HG02840 (cell line): ENCODE measurements around the gene RASGEF1C.

Experiments
- ATAC-seq: cut with Tn5 transposase; IDR thresholded peaks from one replicate; pipeline ENCODE4 v1.9.1; 2021; ENCODE audit warnings: mild to moderate bottlenecking, moderate library complexity, moderate number of reproducible peaks; ENCODE audit not compliant: unreplicated experiment, low FRiP score

The RASGEF1C gene

GRCh38 chr5:180209137-180209581 lies at the start of gene RASGEF1C:
TSS of gene RASGEF1C (minus strand) at chr5:180209211. CDS start at chr5:180138052, 71,159 bp downstream.
- no peak for ATAC-seq

DNA sequence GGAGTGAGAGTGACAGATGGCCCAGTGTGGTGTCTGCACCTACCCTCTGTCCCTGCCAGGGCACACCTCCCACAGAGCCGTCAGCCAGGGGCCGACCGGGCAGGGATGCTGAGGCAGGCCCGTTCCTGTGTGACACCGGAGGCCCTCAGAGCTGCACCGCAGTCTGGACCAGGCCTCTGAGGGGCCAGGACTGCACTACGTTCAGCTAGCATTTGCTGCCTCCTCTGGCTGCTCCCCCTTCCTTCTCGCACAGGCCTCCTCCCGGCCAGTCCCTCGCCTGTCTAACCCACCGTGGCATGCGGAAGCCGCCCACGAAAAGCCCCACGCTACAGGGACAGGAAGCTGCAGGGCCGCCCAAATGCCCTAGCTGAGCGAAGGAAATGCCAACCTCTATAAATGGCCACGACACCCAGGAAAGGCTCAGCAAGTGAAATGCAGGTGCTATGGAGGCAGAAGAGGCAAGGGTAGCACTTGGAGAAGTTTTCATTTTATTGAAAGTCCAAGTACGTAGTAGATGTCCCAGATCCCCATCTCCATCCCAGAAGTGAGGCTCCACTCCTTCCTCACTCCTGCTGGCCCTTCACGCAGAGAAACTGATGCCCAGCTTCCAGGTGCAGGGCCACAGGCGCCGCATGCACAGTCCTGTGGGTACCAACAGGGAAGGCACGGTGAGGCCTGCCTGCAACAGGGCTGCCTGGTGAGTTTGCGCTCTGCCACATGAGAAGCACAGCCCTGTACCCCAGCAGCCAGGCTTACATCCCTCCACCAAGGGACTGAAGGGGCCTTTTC lies 44.2 kb upstream of the RASGEF1C start:
- ATAC-seq, result no peak

DNA sequence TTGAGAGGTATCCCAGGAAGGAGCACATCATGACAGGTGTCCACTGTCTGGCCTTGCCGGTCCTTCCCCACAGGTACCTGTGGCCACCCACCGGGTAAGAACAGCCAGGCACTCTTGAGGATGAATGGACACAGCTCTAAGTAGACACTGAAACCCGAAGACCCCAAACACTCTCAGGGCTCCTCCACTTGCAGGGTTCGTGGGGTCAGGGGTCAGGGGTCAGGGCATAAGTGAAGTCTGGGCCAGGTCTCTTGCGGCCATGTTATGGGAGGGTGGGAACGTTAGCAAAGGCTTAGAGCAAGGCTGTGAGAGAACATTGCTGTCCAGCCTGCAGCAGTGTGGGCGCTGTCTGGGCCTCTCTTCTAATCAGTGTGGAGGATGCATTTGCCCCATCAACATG lies 42.9 kb upstream of the RASGEF1C start:
- ATAC-seq, result no peak

DNA sequence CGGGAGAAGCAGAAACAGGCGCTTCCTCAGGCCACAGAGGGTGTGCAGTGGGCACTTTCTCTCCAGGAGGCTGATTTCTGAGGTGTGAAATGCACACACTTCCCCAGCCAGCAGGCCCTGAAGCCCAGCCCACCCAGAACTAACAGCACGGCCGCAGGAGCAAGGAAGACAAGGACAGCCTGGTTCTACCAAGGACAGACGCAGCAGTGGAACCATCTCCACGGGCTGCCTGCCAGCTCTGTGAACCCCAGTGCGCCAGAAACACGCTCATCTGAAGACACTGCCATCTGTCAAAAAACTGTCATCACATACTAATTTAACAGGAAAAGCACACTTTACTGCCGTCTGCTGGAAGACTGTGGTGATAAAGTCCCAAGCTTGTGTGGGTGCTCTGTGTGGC lies 42.1 kb upstream of the RASGEF1C start:
- no peak for ATAC-seq

DNA sequence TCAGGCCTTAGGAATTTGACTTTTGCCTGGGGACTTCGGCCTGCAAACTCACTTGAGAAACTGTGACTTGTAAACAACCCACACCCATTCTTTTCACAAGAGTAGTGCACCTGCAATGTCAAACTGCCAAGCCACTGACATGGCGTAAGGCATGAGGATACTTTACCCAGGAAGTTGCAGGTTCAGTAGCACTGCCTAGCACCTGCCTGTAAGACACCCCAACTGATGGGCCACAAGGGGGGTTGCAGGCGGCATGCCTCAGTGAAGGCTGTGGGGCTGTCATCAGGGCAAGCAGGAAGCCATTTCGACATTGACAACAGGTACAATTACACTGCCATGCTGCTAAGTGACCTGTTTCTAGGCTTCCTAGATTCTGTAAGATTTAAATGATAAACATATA lies 41.3 kb upstream of the RASGEF1C start:
- ATAC-seq, result no peak

DNA sequence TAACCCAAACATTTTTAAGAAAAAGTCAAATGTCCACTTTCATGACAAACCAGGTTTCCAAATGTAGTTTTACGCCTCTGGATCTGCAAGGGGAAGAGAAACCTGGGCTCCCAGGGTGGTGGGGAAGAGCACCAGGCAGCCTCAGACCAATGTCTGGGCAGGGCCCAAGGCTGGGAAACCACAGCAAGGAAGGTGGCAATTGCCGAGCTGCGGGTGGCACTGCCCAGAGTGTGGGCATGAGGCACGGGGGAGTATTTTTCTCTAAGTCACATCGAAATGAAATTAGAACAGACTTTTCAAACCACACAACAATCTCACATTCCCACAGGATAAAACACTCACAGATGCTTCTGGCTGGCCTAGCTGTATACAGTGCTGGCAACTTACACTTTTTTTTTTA lies 32.6 kb upstream of the RASGEF1C start:
- ATAC-seq, result no peak

DNA sequence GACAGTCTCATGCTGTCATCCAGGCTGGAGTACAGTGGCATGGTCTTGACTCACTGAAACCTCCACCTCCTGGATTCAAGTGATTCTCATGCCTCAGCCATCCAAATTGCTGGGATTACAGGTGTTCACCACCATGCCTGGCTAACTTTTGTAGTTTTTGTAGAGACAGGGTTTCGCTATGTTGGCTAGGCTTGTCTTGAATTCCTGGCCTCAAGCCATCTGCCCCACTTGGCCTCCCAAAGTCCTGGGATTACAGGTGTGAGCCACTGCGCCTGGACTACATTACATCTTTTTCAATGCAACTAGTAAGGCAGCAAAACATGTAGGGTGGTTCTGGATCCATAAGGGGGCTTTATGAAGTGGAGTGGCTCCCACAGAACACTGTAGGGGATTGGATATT lies 29.6 kb upstream of the RASGEF1C start:
- no peak for ATAC-seq

DNA sequence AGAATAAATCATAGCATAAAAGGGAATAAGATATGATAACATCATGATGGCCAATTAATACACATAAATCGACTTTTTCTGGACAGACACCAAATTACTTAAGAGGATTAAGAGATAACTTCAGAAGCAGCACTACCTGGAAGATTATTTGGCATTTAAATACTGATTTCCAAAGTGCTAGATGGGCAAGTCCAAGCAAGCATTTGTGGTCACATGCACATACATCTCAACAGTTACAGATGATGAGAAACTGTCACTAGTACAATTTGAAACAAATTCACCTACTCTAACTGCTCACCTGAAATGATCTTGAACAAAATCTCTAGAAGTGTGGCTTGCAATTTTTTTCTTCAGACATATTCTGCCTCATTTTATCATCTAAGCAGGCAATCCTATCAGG lies 26.8 kb upstream of the RASGEF1C start:
- ATAC-seq, result no peak

DNA sequence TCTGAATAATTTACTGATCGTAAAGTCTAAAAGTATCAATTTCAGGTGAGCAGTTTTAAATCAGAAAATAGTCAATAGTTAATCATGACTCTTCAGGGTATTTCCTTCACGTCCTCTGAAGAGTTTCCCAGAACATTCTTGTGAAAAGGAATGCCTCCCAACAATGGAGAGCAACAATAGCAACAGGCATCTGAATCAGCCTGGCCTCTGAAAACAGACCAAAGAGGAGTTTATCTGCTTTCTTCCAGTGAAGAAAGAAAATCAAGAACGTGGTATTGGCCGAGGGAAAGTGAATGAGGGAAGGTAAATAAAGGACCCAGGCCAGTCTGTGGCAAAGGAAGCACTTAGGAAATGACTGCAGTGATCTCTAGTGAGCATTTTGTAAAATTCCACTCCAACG lies 26.1 kb upstream of the RASGEF1C start:
- no peak for ATAC-seq

DNA sequence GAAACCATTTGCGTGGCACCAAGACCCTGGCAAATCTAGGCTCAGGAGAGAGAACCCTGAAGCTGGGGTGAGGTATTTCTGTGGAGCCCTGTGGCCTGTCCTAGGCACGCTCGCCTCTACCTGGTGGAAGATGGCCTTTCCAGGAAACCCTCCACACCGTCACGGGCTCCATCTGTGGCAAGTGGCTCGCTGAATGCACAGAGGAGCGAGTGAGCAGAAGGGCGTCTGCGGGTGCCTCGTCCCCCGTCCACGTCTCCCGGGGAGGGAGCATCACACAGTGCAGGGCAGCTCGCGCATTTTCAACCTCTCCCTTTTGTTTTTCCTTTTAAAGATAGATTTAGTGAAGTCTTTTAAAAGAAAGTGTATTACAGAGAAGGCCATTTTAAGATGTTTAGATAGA lies 25.3 kb upstream of the RASGEF1C start:
- ATAC-seq, result no peak

DNA sequence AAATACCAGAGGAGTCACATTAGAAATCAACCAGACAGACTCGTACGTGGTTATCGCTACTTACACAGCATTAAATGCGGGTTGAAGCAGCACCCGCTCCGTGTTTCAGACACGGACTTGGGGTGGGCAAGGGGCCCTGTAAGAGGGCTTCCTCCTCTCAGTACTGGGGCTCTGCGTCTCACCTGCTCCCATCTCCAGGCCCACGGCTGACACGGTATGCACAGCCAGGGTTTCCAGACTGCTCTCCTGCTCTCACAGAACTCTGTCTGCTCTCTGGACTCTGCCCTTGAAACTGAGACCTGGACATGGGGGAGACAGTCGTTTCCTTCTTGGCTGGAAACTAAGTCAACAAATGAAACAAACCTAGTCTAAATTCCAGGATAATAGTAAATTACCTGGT lies 24.7 kb upstream of the RASGEF1C start:
- ATAC-seq, result no peak

DNA sequence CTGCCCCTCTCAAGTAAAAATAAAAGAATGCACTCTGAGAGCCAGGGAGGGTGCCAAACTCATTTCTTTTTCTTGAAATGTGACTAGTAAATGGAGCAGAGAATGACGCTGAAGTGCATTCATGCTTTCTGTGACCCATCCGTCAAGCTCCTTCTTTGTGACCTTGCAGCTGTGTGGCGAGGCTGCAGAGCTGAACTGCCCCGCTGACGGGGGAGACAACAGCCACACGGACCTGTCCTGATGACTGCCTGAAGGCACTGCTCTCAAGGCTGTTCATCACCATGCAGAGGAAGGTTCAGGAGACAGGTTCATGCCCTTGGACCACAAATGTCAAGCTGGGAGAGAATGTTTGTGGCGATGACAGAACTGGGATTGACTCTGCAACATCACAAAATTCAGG lies 21.0 kb upstream of the RASGEF1C start:
- no peak for ATAC-seq

DNA sequence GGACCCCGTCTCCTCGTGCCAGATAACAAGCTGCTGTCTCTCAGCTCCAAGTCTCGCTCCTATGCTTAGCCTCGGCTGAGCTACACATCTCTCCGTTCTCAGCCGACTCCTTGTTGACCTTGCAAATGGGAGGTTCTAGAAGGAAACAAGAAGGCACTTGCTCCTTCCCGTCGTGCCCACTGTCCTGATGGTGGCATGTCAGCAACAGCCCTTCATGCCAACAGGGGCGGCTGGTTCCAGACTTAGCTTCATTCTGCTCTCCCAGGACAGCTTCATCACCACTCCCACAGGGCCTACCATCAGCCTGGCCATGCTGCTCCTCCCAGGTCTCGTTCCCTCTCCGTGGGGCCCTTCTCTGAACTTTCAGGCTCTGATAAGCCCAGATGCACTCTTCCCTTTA lies 13.0 kb upstream of the RASGEF1C start:
- ATAC-seq, result no peak

GRCh38 chr5:180217797-180218196 lies 8.8 kb upstream of the RASGEF1C start:
- ATAC-seq, result no peak

DNA sequence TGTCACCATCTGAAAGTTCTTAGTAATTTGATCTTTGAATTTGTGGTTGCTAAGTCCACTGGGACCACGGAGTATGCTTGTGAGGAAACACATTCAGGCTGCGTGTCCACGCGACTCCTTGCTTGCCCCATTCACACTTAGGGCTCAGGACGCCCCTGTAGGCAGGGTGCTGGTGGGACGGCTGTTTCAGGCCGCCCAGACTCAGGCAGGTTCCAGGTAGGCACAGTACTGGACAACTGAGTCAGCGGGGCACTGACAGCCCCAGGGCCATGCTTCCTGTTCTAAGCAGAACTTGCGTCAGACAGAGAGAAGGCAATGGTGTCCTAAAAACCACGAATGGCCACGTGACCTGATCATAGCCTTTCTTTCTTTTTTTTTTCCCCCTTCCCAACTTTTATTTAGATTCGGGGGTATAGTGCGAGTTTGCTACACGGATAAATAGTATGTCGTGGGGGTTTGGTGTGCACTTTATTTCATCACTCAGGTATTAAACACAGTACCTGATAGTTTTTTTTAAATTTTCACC lies 7.7 kb upstream of the RASGEF1C start:
- ATAC-seq, result no peak

DNA sequence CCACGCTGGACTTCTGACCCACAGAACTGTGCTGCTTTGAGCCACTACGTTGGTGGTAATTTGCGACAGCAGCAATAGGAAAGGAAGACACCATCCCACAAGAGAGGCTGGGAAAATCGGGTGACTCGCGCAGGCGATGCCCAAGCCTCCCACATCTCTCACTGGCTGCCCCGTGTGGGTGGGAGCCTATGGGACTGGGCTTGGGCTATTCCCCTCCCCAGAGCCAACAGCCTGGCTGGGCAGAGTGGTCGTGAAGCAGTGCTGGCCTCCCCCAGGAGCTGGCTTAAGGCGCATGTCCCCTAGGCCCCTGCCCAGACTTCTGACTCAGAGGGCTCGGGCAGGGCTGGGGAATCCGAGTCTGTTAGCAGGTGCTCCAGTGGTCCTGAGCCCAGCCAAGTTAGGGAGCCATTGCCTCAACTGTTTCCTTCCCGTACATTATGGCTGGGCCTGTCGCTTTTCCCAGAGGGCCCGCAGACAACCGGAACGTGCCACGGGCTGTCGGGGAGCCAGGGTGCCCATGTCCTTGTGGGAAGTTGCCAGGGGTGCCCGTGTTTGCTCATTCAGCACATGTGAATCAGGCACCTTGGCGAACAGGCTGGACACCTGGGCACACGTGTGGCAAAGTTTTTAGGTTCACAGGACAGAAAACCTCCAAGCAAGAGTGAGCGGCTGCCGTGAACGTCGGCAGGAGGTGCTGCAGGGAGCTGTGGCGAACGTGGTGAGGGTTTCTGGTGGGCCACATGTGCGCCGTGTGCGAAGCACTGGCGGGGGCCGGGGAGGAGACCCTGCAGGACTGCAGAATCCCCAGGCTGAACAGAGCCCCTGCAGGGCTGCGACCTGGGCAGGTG lies 7.0 kb upstream of the RASGEF1C start:
- no peak for ATAC-seq

DNA sequence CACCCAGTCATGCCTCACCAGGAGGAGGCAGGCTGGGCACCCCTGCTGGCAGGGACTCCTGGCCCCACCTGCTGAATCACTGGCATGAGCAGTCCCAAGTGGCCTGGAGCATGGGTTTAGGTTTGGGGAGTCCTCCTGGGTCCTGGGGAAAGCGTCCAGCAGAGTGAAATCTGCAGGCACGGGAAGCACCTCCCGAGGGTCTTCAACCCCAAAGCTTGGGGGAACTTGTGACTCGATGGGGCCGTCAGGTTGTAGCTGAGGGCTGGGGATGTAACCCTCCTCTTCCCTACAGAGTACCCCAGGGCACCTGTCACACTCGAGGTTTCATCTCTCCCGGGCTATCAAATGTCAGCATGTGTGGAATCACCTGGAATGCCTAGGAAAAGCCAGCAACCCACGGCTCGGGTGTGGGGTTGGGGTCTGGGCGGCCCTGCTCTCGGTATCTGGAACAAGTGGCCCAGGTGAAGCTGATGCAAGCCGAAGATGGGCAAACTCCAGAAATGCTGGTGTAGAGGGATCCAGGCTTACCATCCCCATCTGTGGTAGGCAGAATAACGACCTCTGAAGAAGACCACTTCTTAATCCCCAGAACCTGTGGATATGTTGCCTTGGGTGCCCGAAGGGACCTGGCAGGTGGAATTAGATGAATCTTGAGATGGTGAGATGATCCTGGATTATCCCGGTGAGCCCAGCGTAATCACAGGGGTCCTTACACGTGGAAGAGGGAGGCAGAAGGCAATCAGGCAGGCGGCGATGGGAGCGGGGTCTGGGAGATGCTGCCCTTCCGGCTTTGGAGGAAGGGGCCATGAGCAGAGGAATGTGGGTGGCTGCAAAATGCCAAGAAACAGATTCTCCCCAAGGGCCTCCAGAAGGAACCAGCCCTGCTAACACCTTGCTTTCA lies 6.1 kb upstream of the RASGEF1C start:
- no peak for ATAC-seq

DNA sequence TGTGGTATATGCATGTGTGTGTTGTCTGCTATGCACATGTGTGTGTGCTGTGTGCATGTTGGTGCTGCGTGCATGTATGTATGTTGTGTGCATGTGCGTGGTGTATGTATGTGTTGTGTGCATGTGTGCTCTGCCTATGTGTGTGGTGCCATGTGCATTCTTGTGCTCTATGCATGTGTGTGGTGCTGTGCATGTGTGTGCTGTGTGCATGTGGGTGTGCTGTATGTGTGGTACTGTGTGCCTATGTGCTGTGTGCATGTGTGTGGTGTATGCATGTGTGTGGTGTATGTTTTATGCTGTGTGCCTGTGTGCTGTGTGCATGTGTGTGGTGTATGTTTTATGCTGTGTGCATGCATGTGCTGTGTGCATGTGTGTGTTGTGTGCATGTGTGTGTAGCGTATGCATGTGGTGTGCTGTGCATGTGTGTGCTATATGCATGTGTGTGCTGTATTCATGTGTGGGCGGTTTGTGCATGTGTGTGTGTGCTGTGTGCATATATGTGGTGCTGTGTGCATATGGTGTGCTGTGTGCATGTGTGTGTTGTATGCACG lies 4.7 kb upstream of the RASGEF1C start:
- ATAC-seq, result no peak

DNA sequence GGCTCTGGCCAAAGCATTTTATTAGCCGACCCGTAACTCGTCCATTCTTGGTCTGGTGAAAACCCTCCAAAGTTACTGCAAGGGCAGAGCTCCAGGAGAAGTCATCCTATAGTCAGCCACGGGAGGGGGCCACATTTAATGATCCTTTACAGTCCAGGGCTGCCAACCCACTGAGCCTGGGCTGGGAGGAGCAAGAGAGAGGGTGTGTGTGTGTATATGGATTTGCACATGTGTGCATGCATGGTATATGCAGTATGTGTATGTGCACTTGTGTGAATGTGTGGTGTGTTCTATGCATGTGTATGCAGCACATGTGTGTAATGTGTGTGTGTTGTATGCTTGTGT lies 4.2 kb upstream of the RASGEF1C start:
- ATAC-seq, result no peak
